Upper lobe of left lung (tissue), 4 donors: ENCODE data around the gene HES4.

Experiments
- CTCF ChIP-seq, 6 experiments: fragments of 450-650 bp in 4 of 6; fragments of 200-600 bp in 2 of 6; sonication (generic) in 2 of 6; IDR thresholded peaks; one replicate each; pipeline ENCODE4 v1.5.1; 2016 to 2019; ENCODE audit warnings: antibody characterized with exemption in 6 of 6
- POLR2A ChIP-seq, 4 donors: fragments of 450-650 bp; IDR thresholded peaks; one replicate each; pipeline ENCODE4 v1.5.1; 2016 to 2017; ENCODE audit warnings: antibody characterized with exemption in 4 of 4, mild to moderate bottlenecking in 2 of 4
- POLR2AphosphoS5 ChIP-seq, 2 donors: sonication (generic); formaldehyde crosslinking; IDR thresholded peaks; one replicate each; pipeline ENCODE4 v1.5.1; 2017; ENCODE audit warnings: antibody characterized with exemption in 2 of 2

GRCh38 chr1:956636-957035 lies 43.3 kb downstream of the HES4 start:
- TF ChIP-seq CTCF (IDR thresholded peaks at IDR 0.05) (no peak), POLR2A (IDR thresholded peaks at IDR 0.05) (no peak), POLR2AphosphoS5 (IDR thresholded peaks at IDR 0.05) (no peak)
